Bronchial smooth muscle cell (primary cell): ENCODE results near the gene ADAM10. TPM values are rescaled to one million over a fixed set of nuclear protein-coding genes. Genes with fewer than 3 reads are reported as not detected.

Experiments
- total RNA-seq: library from RNA; depleted of rRNA; stranded (reverse); fragments of >200 nt; gene quantifications from 2 replicates; pipeline ENCODE4 v1.2.1, GENCODE V29; 2014

The ADAM10 gene
- 121 and 286 TPM in 2 replicates for total RNA-seq

DNA sequence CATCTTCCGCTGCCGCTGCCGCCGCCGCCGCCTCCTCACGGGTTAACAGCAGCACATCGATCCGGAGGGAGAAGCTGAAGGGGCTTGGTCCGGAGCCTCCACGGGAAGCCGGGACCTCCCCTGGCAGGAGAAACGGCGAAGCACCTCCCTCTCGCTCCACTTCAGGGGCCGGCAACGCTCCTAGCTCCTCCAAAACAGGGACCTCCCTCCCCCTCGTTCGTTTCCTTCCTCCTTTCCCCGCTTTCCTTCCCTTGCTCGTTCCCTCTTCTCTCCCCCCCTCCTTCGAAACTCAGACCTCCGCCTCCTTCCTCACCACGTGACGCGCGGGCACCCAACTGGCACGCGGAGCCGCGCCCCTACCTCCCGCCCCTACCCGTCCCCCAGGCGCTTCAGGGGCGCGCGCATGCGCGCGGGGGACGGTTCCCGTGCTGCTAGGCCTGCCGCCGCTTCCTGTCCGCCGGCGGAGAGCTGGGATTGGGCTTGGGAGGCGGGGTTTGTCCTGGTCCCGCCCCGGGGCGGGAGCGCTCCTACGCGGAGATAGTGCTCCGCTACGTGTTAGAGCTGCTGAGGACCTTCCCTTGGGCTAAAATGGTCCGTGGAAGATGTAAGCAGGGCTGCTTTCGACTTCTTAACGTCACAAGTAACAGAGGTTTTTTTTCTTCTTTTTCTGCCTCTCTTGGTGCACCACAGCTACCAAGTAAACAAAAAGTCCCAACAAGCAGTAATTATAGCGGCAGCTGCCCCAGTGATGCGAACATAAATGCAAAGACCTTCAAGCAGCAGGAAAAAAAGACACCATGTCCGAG lies at the start of gene ADAM10:
TSS of gene ADAM10 (minus strand) at position 176 of the 806 bp plus-strand sequence. CDS start at position 3, 173 bp downstream.

GRCh38 chr15:58770857-58771620 lies 21.5 kb upstream of the ADAM10 start, which contains the start of gene MINDY2:
TSS of gene MINDY2 (plus strand) at chr15:58771302. CDS start at chr15:58771396, 94 bp downstream.

Other genes starting within 250 kb of the ADAM10 start
- gene MINDY2, start 21.6 kb upstream of the ADAM10 start, total RNA-seq = 14.0 and 17.0 TPM in 2 replicates
- gene SLTM, start 184.0 kb upstream of the ADAM10 start, total RNA-seq = 58.8 and 61.2 TPM in 2 replicates
- gene RNF111, start 238.0 kb upstream of the ADAM10 start, total RNA-seq = 10.4 and 11.7 TPM in 2 replicates